SK-N-MC (cell line): ENCODE measurements around the gene PWP2.
"Not testable (repeated sequence)": the region's sequence is repeated elsewhere in the genome, so short reads cannot be mapped to it uniquely, and the experiment has no call there.

Experiments used
- EZH2 ChIP-seq: fragments of 200-600 bp; sonication (generic); IDR thresholded peaks from one replicate; pipeline ENCODE4 v1.6.1; 2017; ENCODE audit warnings: antibody characterized with exemption
- FOXP2 ChIP-seq: optimal IDR thresholded peaks from 2 replicates; pipeline ENCODE3; 2011; ENCODE audit warnings: mild to moderate bottlenecking, moderate library complexity; ENCODE audit not compliant: insufficient read depth; ENCODE audit errors: extremely low read length, control extremely low read depth
- POLR2AphosphoS5 ChIP-seq: IDR thresholded peaks from 2 replicates; pipeline ENCODE4 v1.6.1; 2012; ENCODE audit warnings: mild to moderate bottlenecking, low read depth, low read length, borderline replicate concordance

DNA sequence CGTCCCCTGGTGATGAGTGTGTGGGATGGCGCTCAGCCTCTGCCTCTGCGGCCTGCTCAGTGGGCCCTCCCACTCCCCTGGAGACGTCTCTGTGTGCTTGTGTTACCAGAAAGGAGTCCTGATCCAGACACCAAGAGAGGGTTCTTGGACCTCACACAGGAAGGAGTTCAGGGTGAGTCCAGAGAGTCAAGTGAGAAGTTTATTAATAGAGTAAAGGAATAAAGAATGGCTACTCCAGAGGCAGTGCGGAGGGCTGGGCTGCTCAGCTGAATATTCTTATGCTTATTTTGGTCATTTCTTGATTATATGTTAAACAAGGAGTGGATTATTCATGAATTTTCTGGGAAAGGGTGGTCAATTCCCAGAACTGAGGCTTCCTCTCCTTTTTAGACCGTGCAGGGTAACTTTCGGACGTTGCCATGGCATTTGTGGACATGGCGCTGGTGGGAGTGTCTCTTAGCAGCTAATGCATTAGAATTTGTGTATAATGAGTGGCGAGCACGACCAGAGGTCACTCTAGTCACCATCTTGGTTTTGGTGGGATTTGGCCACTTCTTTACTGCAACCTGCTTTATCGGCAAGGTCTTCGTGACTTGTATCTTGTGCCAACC lies 64.9 kb downstream of the PWP2 start:
- TF ChIP-seq EZH2, POLR2AphosphoS5, FOXP2: not testable (repeated sequence)
